ENCODE measurements around the gene COLEC12.

The COLEC12 gene

GRCh38 chr18:460791-461190 lies 39.7 kb downstream of the COLEC12 start:
- H3K27me3 ChIP-seq (ENCODE audit: control insufficient read depth, insufficient read depth, low read length, poor library complexity, severe bottlenecking): no peaks in the 10 kb centered on the region
- WGBS, 2 experiments: 94 to 95% methylated on average over 4 to 5 of the region's 6 CpGs
- H3K36me3 ChIP-seq (ENCODE audit: control insufficient read depth, insufficient read depth, low read length): no peaks in the 10 kb centered on the region
- no peak overlapping the region for H3K27ac ChIP-seq (ENCODE audit: insufficient read depth, low read depth, low read length, poor library complexity, severe bottlenecking)
- peaks cover 36% of the 10 kb centered on the region for H3K4me1 ChIP-seq (ENCODE audit: control insufficient read depth, insufficient read depth, low read length)
- no peak overlapping the region for H3K4me3 ChIP-seq (ENCODE audit: insufficient read depth, low read depth, low read length)
- H3K9me3 ChIP-seq (ENCODE audit: control insufficient read depth, low read length): no peaks in the 10 kb centered on the region

DNA sequence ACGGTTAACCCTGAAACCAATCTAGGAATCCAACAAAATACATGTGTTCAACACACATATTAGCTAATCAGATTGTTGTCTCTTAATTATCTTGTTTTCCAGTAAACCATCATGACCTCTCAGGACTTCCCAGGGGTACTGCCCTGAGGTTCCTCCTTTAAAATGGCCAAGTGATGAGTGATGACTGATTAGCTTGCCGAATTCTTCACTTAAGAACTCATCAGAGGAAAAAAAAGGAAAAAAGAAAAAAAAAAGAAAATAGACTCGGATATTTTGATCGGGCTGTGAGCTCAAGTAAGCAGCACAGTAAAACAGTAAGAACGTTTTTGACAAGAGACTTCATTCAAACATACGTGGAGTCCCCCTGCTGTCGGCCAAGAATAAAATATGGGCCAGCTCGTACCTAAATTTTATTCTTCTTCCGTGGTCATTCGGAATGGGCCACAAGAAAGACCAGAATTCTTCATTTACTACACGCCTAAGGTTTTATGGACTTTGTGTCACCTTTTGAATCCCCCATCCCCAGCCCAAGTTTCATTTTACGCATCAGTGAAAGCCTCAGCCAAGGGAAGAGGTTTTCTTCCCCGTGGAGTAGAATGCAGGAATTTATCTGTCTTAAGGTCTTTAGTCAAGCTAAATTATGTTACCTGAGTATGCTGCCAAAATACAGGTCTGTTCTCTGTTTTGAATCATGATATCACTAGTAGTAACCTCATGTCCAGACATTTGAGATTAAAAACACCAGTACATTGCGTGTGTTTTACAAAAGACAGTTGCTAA lies 40.5 kb downstream of the COLEC12 start:
- H3K4me3 ChIP-seq (ENCODE audit: insufficient read depth, low read depth, low read length): no peak overlapping the region
- no peaks in the 10 kb centered on the region for H3K27me3 ChIP-seq (ENCODE audit: control insufficient read depth, insufficient read depth, low read length, poor library complexity, severe bottlenecking)
- 91 to 93% methylated on average over 14 of the region's 14 CpGs for WGBS, 2 experiments
- no peaks in the 10 kb centered on the region for H3K36me3 ChIP-seq (ENCODE audit: control insufficient read depth, insufficient read depth, low read length)
- no peaks in the 10 kb centered on the region for H3K9me3 ChIP-seq (ENCODE audit: control insufficient read depth, low read length)
- peaks cover 35% of the 10 kb centered on the region for H3K4me1 ChIP-seq (ENCODE audit: control insufficient read depth, insufficient read depth, low read length)
- no peak overlapping the region for H3K27ac ChIP-seq (ENCODE audit: insufficient read depth, low read depth, low read length, poor library complexity, severe bottlenecking)

DNA sequence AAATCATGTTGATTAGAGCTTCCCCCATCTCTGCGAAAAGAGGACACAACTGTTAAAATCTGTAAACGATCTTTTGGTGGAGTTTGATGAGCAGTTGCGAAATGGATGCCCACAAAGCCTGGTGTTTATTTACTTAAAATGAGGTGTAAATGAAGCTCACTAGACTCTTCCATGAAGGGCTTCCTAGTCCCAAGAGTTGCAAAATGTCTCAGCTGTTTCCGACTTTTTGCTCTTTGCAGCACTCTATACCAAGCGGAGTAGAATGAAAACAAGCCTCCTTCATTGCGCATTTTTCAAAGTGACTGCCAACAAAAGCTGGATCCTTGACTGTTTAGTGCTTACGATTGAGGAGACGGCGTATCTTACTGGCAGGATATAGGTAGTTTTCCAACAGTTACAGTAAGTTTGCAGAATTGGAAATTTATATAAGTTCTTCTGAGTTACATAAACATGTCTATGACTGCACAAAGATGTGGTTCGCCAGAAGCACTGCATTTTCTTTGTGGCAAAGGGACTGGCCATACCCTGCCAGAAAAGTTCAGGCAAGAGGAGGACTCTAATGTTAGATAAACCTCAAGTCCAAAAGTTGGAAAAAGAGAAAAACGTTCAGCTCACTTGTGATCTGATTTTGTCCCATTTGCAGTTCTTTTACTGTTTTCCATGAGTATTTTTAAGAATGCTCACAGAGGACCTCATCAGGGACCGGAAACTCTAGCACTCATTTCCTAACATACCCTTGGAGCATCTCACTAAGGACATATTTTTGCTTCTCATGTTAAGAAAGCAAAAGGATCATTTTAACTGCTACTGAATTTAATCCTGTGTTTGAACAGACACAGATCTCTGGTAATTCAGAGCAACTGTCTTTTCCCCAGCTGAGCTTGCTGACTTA lies 42.7 kb downstream of the COLEC12 start:
- Histone ChIP-seq H3K36me3 (ENCODE audit: control insufficient read depth, insufficient read depth, low read length) (no peaks in the 10 kb centered on the region), H3K4me3 (ENCODE audit: insufficient read depth, low read depth, low read length) (no peak overlapping the region), H3K27ac (ENCODE audit: insufficient read depth, low read depth, low read length, poor library complexity, severe bottlenecking) (no peak overlapping the region), H3K27me3 (ENCODE audit: control insufficient read depth, insufficient read depth, low read length, poor library complexity, severe bottlenecking) (no peaks in the 10 kb centered on the region), H3K9me3 (ENCODE audit: control insufficient read depth, low read length) (no peaks in the 10 kb centered on the region), H3K4me1 (ENCODE audit: control insufficient read depth, insufficient read depth, low read length) (peaks cover 15% of the 10 kb centered on the region)
- WGBS, 2 experiments: 95% methylated on average over 12 of the region's 12 CpGs

DNA sequence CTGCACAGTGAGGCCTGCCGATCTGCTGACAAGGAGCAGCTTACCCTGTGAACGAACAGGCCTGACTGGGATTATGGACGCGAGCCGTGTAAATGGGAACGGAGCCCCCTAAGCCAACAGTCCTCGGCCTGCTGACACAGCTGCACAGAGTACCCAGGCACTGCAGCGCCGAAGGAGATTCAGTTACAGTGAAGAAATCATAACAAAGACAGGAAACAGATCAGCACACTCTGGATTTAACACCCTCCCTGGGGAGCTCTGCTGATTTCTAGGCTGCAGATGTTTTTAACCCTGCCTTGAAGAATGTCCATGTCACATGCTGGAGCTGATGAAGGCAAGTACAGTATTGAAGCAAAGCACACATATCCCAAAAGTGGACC lies 43.4 kb downstream of the COLEC12 start:
- Histone ChIP-seq H3K36me3 (ENCODE audit: control insufficient read depth, insufficient read depth, low read length) (no peaks in the 10 kb centered on the region), H3K4me3 (ENCODE audit: insufficient read depth, low read depth, low read length) (no peak overlapping the region), H3K27ac (ENCODE audit: insufficient read depth, low read depth, low read length, poor library complexity, severe bottlenecking) (no peak overlapping the region), H3K27me3 (ENCODE audit: control insufficient read depth, insufficient read depth, low read length, poor library complexity, severe bottlenecking) (no peaks in the 10 kb centered on the region), H3K9me3 (ENCODE audit: control insufficient read depth, low read length) (no peaks in the 10 kb centered on the region), H3K4me1 (ENCODE audit: control insufficient read depth, insufficient read depth, low read length) (peaks cover 15% of the 10 kb centered on the region)
- 84% methylated on average over 9 of the region's 9 CpGs for WGBS, 2 experiments

DNA sequence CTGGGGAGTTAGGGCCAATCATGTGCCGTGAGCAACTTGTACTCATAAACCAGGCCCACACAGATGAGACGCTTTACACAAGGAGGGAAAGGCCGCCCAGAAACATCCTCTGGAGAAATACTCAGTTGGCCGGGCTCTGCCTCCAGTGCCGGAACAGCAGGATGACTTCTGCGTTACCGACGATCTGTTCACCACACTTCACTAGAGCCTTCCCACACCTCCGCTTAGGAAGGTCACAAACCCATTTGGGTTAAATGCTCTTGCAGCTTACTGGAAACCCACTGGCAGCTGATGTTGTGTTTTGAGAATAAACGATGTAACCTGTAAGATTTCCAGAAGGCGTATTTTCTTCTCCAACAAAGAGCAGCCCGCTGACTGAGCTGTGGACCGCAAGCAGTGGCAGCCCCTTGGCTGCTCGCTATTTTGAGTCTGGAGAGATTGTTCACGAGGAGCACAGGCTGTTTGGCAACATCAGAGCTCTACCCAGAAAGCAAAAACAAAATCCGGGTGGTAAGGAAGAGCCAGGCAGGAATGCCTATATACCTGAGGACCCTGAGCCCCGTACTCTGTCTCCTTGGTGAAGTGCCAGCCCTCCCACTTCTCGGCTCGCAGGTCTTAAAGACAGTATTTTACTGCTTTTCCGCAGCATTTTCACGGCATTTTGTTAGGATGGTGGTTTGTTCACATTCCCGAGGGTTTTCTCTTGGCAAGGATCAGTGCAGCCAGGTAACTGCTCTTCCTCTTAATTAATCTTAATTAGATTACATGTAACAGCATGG lies 44.0 kb downstream of the COLEC12 start:
- no peaks in the 10 kb centered on the region for H3K36me3 ChIP-seq (ENCODE audit: control insufficient read depth, insufficient read depth, low read length)
- peaks cover 15% of the 10 kb centered on the region for H3K4me1 ChIP-seq (ENCODE audit: control insufficient read depth, insufficient read depth, low read length)
- H3K4me3 ChIP-seq (ENCODE audit: insufficient read depth, low read depth, low read length): no peak overlapping the region
- H3K27me3 ChIP-seq (ENCODE audit: control insufficient read depth, insufficient read depth, low read length, poor library complexity, severe bottlenecking): no peaks in the 10 kb centered on the region
- H3K27ac ChIP-seq (ENCODE audit: insufficient read depth, low read depth, low read length, poor library complexity, severe bottlenecking): no peak overlapping the region
- H3K9me3 ChIP-seq (ENCODE audit: control insufficient read depth, low read length): no peaks in the 10 kb centered on the region
- 93 to 94% methylated on average over 22 of the region's 22 CpGs for WGBS, 2 experiments

DNA sequence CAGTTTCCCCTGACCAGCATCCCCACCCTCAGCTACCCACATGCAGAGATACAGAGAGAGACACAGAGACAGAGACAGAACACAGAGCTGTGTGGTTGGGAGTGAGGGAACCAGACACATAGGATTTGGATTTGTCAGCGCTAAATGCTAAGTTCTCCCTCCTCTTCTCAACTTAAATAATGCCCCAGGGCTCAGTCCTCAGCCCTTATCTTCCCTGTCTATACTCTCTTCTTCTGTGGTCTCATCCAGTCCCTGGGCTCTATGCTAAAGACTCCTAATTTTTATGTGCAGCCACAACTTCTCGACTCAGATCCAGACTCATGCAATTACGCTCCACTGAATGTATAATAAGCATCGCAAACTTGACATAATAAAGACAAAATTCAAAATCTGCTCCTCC lies 47.1 kb downstream of the COLEC12 start:
- Histone ChIP-seq H3K9me3 (ENCODE audit: control insufficient read depth, low read length) (no peaks in the 10 kb centered on the region), H3K4me1 (ENCODE audit: control insufficient read depth, insufficient read depth, low read length) (peaks cover 20% of the 10 kb centered on the region), H3K27ac (ENCODE audit: insufficient read depth, low read depth, low read length, poor library complexity, severe bottlenecking) (no peak overlapping the region), H3K36me3 (ENCODE audit: control insufficient read depth, insufficient read depth, low read length) (no peaks in the 10 kb centered on the region), H3K4me3 (ENCODE audit: insufficient read depth, low read depth, low read length) (no peak overlapping the region), H3K27me3 (ENCODE audit: control insufficient read depth, insufficient read depth, low read length, poor library complexity, severe bottlenecking) (no peaks in the 10 kb centered on the region)
- 96 to 97% methylated on average over 4 of the region's 4 CpGs for WGBS, 2 experiments

- Histone ChIP-seq H3K36me3 (ENCODE audit: control insufficient read depth, insufficient read depth, low read length) (no peaks in the 10 kb centered on the region), H3K4me3 (ENCODE audit: insufficient read depth, low read depth, low read length) (no peak overlapping the region), H3K4me1 (ENCODE audit: control insufficient read depth, insufficient read depth, low read length) (peaks cover 22% of the 10 kb centered on the region), H3K27ac (ENCODE audit: insufficient read depth, low read depth, low read length, poor library complexity, severe bottlenecking) (no peak overlapping the region), H3K9me3 (ENCODE audit: control insufficient read depth, low read length) (no peaks in the 10 kb centered on the region), H3K27me3 (ENCODE audit: control insufficient read depth, insufficient read depth, low read length, poor library complexity, severe bottlenecking) (no peaks in the 10 kb centered on the region)
- 88 to 95% methylated on average over 1 of the region's 1 CpG for WGBS, 2 experiments
Measured at GRCh38 chr18:452816-453215, 47.7 kb downstream of the COLEC12 start.

DNA sequence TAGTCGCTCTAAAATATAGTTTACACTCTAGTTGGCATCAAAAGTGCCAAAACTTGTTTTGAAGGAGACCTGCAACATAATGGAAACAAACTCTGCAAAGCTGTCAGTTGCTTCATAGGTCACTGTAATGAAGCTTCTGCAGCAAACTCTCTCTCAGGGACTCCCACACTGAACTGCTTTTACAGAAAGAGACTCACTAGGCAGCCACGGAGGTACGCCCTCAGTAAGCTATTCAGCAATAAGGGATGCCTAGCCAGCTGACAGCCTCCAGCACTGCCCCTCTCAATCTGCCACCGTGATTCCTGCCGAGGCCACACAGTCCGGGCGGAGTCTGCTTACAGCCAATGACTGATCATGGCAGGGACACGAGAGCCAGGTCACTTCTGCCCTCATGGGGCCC lies 51.1 kb downstream of the COLEC12 start:
- Histone ChIP-seq H3K27ac (ENCODE audit: insufficient read depth, low read depth, low read length, poor library complexity, severe bottlenecking) (no peak overlapping the region), H3K4me1 (ENCODE audit: control insufficient read depth, insufficient read depth, low read length) (peaks cover 10% of the 10 kb centered on the region), H3K36me3 (ENCODE audit: control insufficient read depth, insufficient read depth, low read length) (no peaks in the 10 kb centered on the region), H3K27me3 (ENCODE audit: control insufficient read depth, insufficient read depth, low read length, poor library complexity, severe bottlenecking) (no peaks in the 10 kb centered on the region), H3K4me3 (ENCODE audit: insufficient read depth, low read depth, low read length) (no peak overlapping the region), H3K9me3 (ENCODE audit: control insufficient read depth, low read length) (no peaks in the 10 kb centered on the region)
- WGBS, 2 experiments: 20 to 31% methylated on average over 8 of the region's 8 CpGs

DNA sequence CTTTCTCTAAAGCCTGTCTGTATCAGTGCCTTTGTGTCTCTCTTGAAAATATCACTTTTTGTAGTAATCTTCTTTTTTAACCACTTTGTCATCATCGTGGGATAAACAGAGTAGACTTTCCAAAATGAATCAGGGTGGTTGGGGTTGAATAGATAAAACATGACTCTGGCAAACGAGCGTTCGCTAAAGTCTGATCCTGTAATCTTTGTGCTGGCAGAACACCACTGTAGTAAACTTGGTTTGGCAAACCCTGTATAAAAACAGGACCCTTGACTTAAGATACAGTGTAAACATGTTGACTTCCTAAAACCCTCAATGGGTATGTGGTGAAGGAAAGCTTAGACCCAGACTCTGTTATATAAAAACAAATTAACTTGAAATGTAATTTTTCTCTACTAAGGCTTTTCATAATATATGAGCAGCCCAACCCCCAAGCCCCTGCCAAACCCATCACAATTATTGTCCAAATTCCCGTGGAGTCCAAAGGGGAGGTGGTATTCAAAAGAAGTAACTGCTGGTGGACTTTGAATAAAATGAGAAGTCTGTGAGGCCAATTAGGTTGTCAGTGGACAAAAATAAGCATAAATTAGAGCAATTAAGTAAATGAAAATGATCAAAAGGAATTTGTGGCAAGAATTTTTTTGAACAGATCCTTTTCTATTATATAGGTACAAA lies 52.2 kb downstream of the COLEC12 start:
- Histone ChIP-seq H3K27me3 (ENCODE audit: control insufficient read depth, insufficient read depth, low read length, poor library complexity, severe bottlenecking) (no peaks in the 10 kb centered on the region), H3K4me1 (ENCODE audit: control insufficient read depth, insufficient read depth, low read length) (peaks cover 10% of the 10 kb centered on the region), H3K4me3 (ENCODE audit: insufficient read depth, low read depth, low read length) (no peak overlapping the region), H3K36me3 (ENCODE audit: control insufficient read depth, insufficient read depth, low read length) (no peaks in the 10 kb centered on the region), H3K9me3 (ENCODE audit: control insufficient read depth, low read length) (no peaks in the 10 kb centered on the region), H3K27ac (ENCODE audit: insufficient read depth, low read depth, low read length, poor library complexity, severe bottlenecking) (no peak overlapping the region)
- 75 to 77% methylated on average over 5 of the region's 5 CpGs for WGBS, 2 experiments

Measured in ectodermal cell (in vitro differentiated cells).